ENCODE measurements around the gene PDGFRA.

DNA sequence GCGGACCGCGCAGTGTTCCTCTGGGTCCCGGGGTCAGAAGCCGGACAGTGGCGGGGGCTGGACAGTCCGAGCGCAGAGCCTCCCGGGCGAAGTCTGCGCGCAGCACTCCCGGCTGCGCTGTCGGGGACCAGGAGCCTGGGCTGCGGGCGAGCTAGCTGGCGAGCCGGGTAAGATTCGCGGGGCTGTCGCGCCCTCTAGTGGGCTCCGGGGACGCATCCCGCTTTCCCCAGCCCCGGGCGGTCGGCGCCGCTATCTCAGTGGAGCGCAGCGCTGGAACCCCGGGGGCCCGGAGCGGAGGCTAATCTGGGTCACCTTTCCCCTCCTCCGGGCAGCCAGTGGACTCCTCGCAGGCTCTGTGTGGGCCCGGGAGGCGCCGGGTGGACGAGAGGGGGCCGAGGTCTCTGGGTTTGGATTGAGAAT, 4.2 kb downstream of the PDGFRA start:
- TF ChIP-seq, protein P1, sequence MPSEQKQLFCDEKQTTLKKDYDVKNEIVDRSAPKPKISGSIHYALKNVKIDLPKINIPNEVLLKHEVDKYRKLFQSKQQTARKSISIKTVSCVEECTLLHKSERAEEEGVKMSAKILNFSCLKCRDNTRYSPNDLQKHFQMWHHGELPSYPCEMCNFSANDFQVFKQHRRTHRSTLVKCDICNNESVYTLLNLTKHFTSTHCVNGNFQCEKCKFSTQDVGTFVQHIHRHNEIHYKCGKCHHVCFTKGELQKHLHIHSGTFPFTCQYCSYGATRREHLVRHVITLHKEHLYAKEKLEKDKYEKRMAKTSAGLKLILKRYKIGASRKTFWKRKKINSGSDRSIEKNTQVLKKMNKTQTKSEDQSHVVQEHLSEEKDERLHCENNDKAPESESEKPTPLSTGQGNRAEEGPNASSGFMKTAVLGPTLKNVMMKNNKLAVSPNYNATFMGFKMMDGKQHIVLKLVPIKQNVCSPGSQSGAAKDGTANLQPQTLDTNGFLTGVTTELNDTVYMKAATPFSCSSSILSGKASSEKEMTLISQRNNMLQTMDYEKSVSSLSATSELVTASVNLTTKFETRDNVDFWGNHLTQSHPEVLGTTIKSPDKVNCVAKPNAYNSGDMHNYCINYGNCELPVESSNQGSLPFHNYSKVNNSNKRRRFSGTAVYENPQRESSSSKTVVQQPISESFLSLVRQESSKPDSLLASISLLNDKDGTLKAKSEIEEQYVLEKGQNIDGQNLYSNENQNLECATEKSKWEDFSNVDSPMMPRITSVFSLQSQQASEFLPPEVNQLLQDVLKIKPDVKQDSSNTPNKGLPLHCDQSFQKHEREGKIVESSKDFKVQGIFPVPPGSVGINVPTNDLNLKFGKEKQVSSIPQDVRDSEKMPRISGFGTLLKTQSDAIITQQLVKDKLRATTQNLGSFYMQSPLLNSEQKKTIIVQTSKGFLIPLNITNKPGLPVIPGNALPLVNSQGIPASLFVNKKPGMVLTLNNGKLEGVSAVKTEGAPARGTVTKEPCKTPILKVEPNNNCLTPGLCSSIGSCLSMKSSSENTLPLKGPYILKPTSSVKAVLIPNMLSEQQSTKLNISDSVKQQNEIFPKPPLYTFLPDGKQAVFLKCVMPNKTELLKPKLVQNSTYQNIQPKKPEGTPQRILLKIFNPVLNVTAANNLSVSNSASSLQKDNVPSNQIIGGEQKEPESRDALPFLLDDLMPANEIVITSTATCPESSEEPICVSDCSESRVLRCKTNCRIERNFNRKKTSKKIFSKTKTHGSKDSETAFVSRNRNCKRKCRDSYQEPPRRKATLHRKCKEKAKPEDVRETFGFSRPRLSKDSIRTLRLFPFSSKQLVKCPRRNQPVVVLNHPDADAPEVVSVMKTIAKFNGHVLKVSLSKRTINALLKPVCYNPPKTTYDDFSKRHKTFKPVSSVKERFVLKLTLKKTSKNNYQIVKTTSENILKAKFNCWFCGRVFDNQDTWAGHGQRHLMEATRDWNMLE (tag by site-specific recombination; conservative IDR thresholded peaks at IDR 0.05; ENCODE audit: low read depth): no peak
- TF ChIP-seq ZNF660 (tag by site-specific recombination; IDR thresholded peaks at IDR 0.05) (no peak), FEZF1 (tag by site-specific recombination; IDR thresholded peaks at IDR 0.05) (no peak), KLF8 (tag by site-specific recombination; IDR thresholded peaks at IDR 0.05) (no peak), ZNF785 (tag by site-specific recombination; IDR thresholded peaks at IDR 0.05) (no peak), ZBTB8A (tag by site-specific recombination; IDR thresholded peaks at IDR 0.05) (peak; percentile 10; the same call in 1 of the 2 replicates)
- TF ChIP-seq, protein P2, sequence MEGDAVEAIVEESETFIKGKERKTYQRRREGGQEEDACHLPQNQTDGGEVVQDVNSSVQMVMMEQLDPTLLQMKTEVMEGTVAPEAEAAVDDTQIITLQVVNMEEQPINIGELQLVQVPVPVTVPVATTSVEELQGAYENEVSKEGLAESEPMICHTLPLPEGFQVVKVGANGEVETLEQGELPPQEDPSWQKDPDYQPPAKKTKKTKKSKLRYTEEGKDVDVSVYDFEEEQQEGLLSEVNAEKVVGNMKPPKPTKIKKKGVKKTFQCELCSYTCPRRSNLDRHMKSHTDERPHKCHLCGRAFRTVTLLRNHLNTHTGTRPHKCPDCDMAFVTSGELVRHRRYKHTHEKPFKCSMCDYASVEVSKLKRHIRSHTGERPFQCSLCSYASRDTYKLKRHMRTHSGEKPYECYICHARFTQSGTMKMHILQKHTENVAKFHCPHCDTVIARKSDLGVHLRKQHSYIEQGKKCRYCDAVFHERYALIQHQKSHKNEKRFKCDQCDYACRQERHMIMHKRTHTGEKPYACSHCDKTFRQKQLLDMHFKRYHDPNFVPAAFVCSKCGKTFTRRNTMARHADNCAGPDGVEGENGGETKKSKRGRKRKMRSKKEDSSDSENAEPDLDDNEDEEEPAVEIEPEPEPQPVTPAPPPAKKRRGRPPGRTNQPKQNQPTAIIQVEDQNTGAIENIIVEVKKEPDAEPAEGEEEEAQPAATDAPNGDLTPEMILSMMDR (tag by site-specific recombination; IDR thresholded peaks at IDR 0.05): peak; percentile 83

Data from HEK293 (cell line).